GM12878 (cell line): ENCODE results near the gene METTL3. TPM values are rescaled to one million over a fixed set of nuclear protein-coding genes. Genes with fewer than 3 reads are reported as not detected.

Experiments
- CBFB ChIP-seq: IDR thresholded peaks from 2 replicates; pipeline ENCODE4 v1.6.1; 2016; ENCODE audit warnings: antibody characterized with exemption, low read depth
- FOXK2 ChIP-seq: fragments of 450-650 bp; IDR thresholded peaks from 2 replicates; pipeline ENCODE4 v1.6.1; 2017; ENCODE audit warnings: mild to moderate bottlenecking, moderate library complexity
- GABPA ChIP-seq: IDR thresholded peaks from 2 replicates; pipeline ENCODE4 v1.6.1; 2014; ENCODE audit warnings: antibody characterized with exemption, low read depth, mild to moderate bottlenecking, inconsistent platforms
- IKZF1 ChIP-seq: fragments of 450-650 bp; conservative IDR thresholded peaks from 2 replicates; pipeline ENCODE4 v1.6.1; 2017; ENCODE audit warnings: antibody characterized with exemption, mild to moderate bottlenecking
- MYC ChIP-seq: IDR thresholded peaks from 2 replicates; pipeline ENCODE4 v1.6.1; 2011; ENCODE audit warnings: mild to moderate bottlenecking, low read length, moderate library complexity, inconsistent platforms; ENCODE audit not compliant: insufficient read depth, insufficient replicate concordance, insufficient read length, severe bottlenecking
- NKRF ChIP-seq: fragments of 450-650 bp; conservative IDR thresholded peaks from 2 replicates; pipeline ENCODE4 v1.6.1; 2017; ENCODE audit warnings: mild to moderate bottlenecking, moderate library complexity
- PML ChIP-seq: IDR thresholded peaks from 2 replicates; pipeline ENCODE4 v1.6.1; 2012; ENCODE audit warnings: low read length, inconsistent platforms
- REST ChIP-seq: IDR thresholded peaks from 2 replicates; pipeline ENCODE4 v1.6.1; 2012; ENCODE audit warnings: mild to moderate bottlenecking, low read depth, low read length
- SMAD1 ChIP-seq: fragments of 450-650 bp; IDR thresholded peaks from 2 replicates; pipeline ENCODE4 v1.6.1; 2018; ENCODE audit warnings: mild to moderate bottlenecking, low read depth; ENCODE audit not compliant: partially characterized antibody
- SREBF2 ChIP-seq: IDR thresholded peaks from 2 replicates; pipeline ENCODE4 v1.6.1; 2012; ENCODE audit warnings: mild to moderate bottlenecking, low read length
- STAT1 ChIP-seq: fragments of 450-650 bp; conservative IDR thresholded peaks from 2 replicates; pipeline ENCODE4 v1.6.1; 2014; ENCODE audit warnings: antibody characterized with exemption, mild to moderate bottlenecking
- SUPT20H ChIP-seq: IDR thresholded peaks from 2 replicates; pipeline ENCODE4 v1.6.1; 2011; ENCODE audit warnings: low read depth, mild to moderate bottlenecking, low read length, moderate library complexity, borderline replicate concordance; ENCODE audit not compliant: control insufficient read depth
- YY1 ChIP-seq: IDR thresholded peaks from 2 replicates; pipeline ENCODE4 v1.6.1; 2011; ENCODE audit warnings: low read depth, mild to moderate bottlenecking, low read length
- ZNF687 ChIP-seq: fragments of 450-650 bp; IDR thresholded peaks from 2 replicates; pipeline ENCODE4 v1.6.1; 2017; ENCODE audit warnings: mild to moderate bottlenecking, moderate library complexity
- polyA plus RNA-seq, 11 experiments: library from polyadenylated mRNA; depleted of rRNA in 4 of 11; unstranded in 6 of 11; stranded (reverse) in 5 of 11; fragments of >200 nt; fragmentation: Nextera tagmentation in 4 of 11; fragmentation: Illumina TruSeq in 1 of 11; extraction: Ambion mirVana in 4 of 11; extraction: Trizol in 1 of 11; gene quantifications; 1 replicate in 1 of 11; 2 replicates in 10 of 11; pipeline versions ENCODE4 v1.2.1 to v1.2.3, GENCODE V29; 2011 to 2016; ENCODE audit warnings: inconsistent platforms in 2 of 11, missing spikeins in 2 of 11, low read depth in 1 of 11
- total RNA-seq, 4 experiments: library from RNA; depleted of rRNA in 3 of 4; stranded (reverse); fragments of >200 nt in 3 of 4; fragmentation: Illumina TruSeq in 1 of 4; extraction: Trizol in 1 of 4; gene quantifications; 2 replicates each; pipeline versions ENCODE4 v1.2.1 to v1.2.3, GENCODE V29; 2013 to 2021
- TF ChIP-seq, protein P1 (sequence below): fragments of 450-650 bp; IDR thresholded peaks from 2 replicates; pipeline ENCODE4 v1.6.1; 2017; ENCODE audit warnings: borderline replicate concordance
- TF ChIP-seq, protein P2 (sequence below): fragments of 450-650 bp; IDR thresholded peaks from 2 replicates; pipeline ENCODE4 v1.6.1; 2017; ENCODE audit warnings: mild to moderate bottlenecking, low read depth, inconsistent platforms; ENCODE audit not compliant: poor library complexity, severe bottlenecking

METTL3 gene
- total and polyA plus RNA-seq, 10 of the 15 experiments (the other 5 are each of a cell fraction or from before 2014, with no cell fraction given) = 32.8 to 165 (median 65.5) TPM

- TF ChIP-seq REST = no peak
- TF ChIP-seq SMAD1 = no peak
- TF ChIP-seq PML = no peak
- no peak for TF ChIP-seq STAT1
- TF ChIP-seq GABPA = no peak
- TF ChIP-seq YY1 = no peak
- TF ChIP-seq FOXK2 = peak; percentile 81
- no peak for TF ChIP-seq NKRF
- TF ChIP-seq SREBF2 = no peak
- TF ChIP-seq SUPT20H = no peak
- TF ChIP-seq ZNF687 = no peak
- TF ChIP-seq CBFB = no peak
- no peak for TF ChIP-seq MYC
- TF ChIP-seq, protein P1, sequence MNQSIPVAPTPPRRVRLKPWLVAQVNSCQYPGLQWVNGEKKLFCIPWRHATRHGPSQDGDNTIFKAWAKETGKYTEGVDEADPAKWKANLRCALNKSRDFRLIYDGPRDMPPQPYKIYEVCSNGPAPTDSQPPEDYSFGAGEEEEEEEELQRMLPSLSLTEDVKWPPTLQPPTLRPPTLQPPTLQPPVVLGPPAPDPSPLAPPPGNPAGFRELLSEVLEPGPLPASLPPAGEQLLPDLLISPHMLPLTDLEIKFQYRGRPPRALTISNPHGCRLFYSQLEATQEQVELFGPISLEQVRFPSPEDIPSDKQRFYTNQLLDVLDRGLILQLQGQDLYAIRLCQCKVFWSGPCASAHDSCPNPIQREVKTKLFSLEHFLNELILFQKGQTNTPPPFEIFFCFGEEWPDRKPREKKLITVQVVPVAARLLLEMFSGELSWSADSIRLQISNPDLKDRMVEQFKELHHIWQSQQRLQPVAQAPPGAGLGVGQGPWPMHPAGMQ = no peak
- TF ChIP-seq, protein P2, sequence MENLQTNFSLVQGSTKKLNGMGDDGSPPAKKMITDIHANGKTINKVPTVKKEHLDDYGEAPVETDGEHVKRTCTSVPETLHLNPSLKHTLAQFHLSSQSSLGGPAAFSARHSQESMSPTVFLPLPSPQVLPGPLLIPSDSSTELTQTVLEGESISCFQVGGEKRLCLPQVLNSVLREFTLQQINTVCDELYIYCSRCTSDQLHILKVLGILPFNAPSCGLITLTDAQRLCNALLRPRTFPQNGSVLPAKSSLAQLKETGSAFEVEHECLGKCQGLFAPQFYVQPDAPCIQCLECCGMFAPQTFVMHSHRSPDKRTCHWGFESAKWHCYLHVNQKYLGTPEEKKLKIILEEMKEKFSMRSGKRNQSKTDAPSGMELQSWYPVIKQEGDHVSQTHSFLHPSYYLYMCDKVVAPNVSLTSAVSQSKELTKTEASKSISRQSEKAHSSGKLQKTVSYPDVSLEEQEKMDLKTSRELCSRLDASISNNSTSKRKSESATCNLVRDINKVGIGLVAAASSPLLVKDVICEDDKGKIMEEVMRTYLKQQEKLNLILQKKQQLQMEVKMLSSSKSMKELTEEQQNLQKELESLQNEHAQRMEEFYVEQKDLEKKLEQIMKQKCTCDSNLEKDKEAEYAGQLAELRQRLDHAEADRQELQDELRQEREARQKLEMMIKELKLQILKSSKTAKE = no peak
- peak; percentile 53; the same call in 1 of the 2 replicates for TF ChIP-seq IKZF1
These were observed 15.0 kb upstream of the METTL3 start, which contains the start of gene SALL2 (continued) for GRCh38 chr14:21525962-21526671.
